Heart left ventricle (tissue), 16 donors: Measurements from ENCODE around the gene ZNF544. TPM values are rescaled to one million over a fixed set of nuclear protein-coding genes. Genes with fewer than 3 reads are reported as not detected.

ENCODE experiments used
- ATAC-seq, 4 donors: fragments of 200-7000 bp; cut with Tn5 transposase; one replicate each; pipeline ENCODE4 v1.9.1; 2020 to 2022; ENCODE audit warnings: moderate library complexity in 4 of 4, mild to moderate bottlenecking in 3 of 4, moderate number of reproducible peaks in 1 of 4
- DNase-seq, 5 donors: peaks; one replicate each; pipeline ENCODE4 v3.0.0-alpha.2; 2020
- H3K27ac ChIP-seq, 12 donors: fragments of 200-600 bp; sonication (generic) in 4 of 12; one replicate each; pipeline versions ENCODE4 v1.5.0 to v1.8.0; 2016 to 2022; ENCODE audit warnings: mild to moderate bottlenecking in 2 of 12
- H3K27me3 ChIP-seq, 9 donors: fragments of 200-600 bp; sonication (generic) in 2 of 9; one replicate each; pipeline versions ENCODE4 v1.5.1 to v1.8.0; 2016 to 2022; ENCODE audit warnings: mild to moderate bottlenecking in 3 of 9
- H3K36me3 ChIP-seq, 9 donors: fragments of 200-600 bp; sonication (generic) in 2 of 9; one replicate each; pipeline versions ENCODE4 v1.5.0 to v1.8.0; 2018 to 2022; ENCODE audit warnings: mild to moderate bottlenecking in 2 of 9
- H3K4me1 ChIP-seq, 12 donors: fragments of 200-600 bp; sonication (generic) in 4 of 12; one replicate each; pipeline versions ENCODE4 v1.5.0 to v1.8.0; 2016 to 2022; ENCODE audit warnings: mild to moderate bottlenecking in 3 of 12
- H3K4me3 ChIP-seq, 12 donors: fragments of 200-600 bp; sonication (generic) in 4 of 12; one replicate each; pipeline versions ENCODE4 v1.5.0 to v1.8.0; 2017 to 2022; ENCODE audit warnings: mild to moderate bottlenecking in 9 of 12, moderate library complexity in 4 of 12
- H3K9me3 ChIP-seq, 12 donors: fragments of 200-600 bp; sonication (generic) in 4 of 12; one replicate each; pipeline versions ENCODE4 v1.5.0 to v1.8.0; 2016 to 2022; ENCODE audit warnings: mild to moderate bottlenecking in 1 of 12
- POLR2A ChIP-seq, 2 donors: fragments of 450-650 bp; IDR thresholded peaks; one replicate each; pipeline ENCODE4 v1.6.1; 2017; ENCODE audit warnings: antibody characterized with exemption in 2 of 2, mild to moderate bottlenecking in 2 of 2, moderate library complexity in 2 of 2
- WGBS, 4 donors: extraction: QIAGEN DNeasy Blood & Tissue Kit in 2 of 4; methylation state at CpG; one replicate each; pipeline versions ENCODE4 v1.1.5 to v1.1.7; 2013 to 2018; 5-methylcytosine and 5-hydroxymethylcytosine counted together
- intact Hi-C, 10 donors: fragments of 100-400 bp; cut with DNase I; formaldehyde crosslinking; loops; one replicate each; pipeline versions ENCODE4 v1.11.1 to v1.14.2; 2022
- polyA plus RNA-seq, 2 donors: library from polyadenylated mRNA; stranded (reverse); fragments of 200-250 nt; gene quantifications; one replicate each; pipeline ENCODE4 v1.2.3, GENCODE V29; 2013
- total RNA-seq, 9 donors: library from RNA; depleted of rRNA in 2 of 9; stranded (reverse); fragments of >200 nt in 2 of 9; fragmentation: NEBNext Ultra II Directional in 3 of 9; extraction: Animal tissue kit (Norgen Biotek cat#: 25700) in 3 of 9; gene quantifications; one replicate each; pipeline versions ENCODE4 v1.1.0 to v1.2.4, GENCODE V29; 2016 to 2023
- TF ChIP-seq, protein P1 (sequence below), 12 donors: fragments of 200-600 bp; sonication (generic) in 4 of 12; IDR thresholded peaks; one replicate each; pipeline versions ENCODE4 v1.5.0 to v1.8.0; 2018 to 2022; ENCODE audit warnings: antibody characterized with exemption in 12 of 12, mild to moderate bottlenecking in 5 of 12
- donor health status: ischemic (EF 13 %, LVEDD 7.1; RV severe dilation, severe dysfunction).
- donor health status: healthy with polysubstance abuse.
- donor health status: DM: no; HTN: yes; CAD: no.
- donor health status: DM: no; HTN: no; CAD: no.
- donor health status: ischemic (EF 25% LVEDD 6.9; RV normal size, moderate dysfunction).
- donor health status: ischemic (EF 25% LVEDD 5.7; RV mildly dilated, moderate dysfunction).
- donor health status: healthy.
- donor health status: DM: yes; HTN: yes; CAD: no.
- donor health status: ischemic (EF 35%, LVEDD 5.7; RV mildly dilated, moderate dysfunction).
- donor health status: nonischemic (EF 11% LVEDD 7.7; RV severe dilation, severe dysfunction).
- donor health status: DM: yes; HTN: yes; CAD: no.
- donor health status: PGD.
- donor health status: ischemic (EF 29% LVEDD 5.4; RV normal size, mild dysfunction).
- donor health status: nonischemic (EF 23%, LVEDD 6.1; RV moderate dilation, normal function).

Gene ZNF544
- total and polyA plus RNA-seq, 11 donors, result 20.8 to 38.7 (median 22.3) TPM

- H3K27me3 ChIP-seq, result no peaks in the 10 kb centered on the region
- H3K4me1 ChIP-seq, result no peaks in the 10 kb centered on the region
- no peak overlapping the region for H3K4me3 ChIP-seq
- 90 to 98% (median 94%) methylated on average over 1 of the region's 1 CpG for WGBS, 4 donors
- peaks cover 8 to 100% (median 100%) of the 10 kb centered on the region in 12 donors for H3K9me3 ChIP-seq
- H3K36me3 ChIP-seq, result peaks cover 39 to 66% (median 59%) of the 10 kb centered on the region in 9 donors
- intact Hi-C loops, result no loop called here
- no peak for ATAC-seq
- TF ChIP-seq, protein P1, sequence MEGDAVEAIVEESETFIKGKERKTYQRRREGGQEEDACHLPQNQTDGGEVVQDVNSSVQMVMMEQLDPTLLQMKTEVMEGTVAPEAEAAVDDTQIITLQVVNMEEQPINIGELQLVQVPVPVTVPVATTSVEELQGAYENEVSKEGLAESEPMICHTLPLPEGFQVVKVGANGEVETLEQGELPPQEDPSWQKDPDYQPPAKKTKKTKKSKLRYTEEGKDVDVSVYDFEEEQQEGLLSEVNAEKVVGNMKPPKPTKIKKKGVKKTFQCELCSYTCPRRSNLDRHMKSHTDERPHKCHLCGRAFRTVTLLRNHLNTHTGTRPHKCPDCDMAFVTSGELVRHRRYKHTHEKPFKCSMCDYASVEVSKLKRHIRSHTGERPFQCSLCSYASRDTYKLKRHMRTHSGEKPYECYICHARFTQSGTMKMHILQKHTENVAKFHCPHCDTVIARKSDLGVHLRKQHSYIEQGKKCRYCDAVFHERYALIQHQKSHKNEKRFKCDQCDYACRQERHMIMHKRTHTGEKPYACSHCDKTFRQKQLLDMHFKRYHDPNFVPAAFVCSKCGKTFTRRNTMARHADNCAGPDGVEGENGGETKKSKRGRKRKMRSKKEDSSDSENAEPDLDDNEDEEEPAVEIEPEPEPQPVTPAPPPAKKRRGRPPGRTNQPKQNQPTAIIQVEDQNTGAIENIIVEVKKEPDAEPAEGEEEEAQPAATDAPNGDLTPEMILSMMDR (IDR thresholded peaks at IDR 0.05), result no peak
- no peak for TF ChIP-seq POLR2A (IDR thresholded peaks at IDR 0.05)
- DNase-seq, result no peak
- no peak overlapping the region for H3K27ac ChIP-seq
Observed at GRCh38 chr19:58213075-58213369, 15.7 kb upstream of the ZNF544 start.

DNA sequence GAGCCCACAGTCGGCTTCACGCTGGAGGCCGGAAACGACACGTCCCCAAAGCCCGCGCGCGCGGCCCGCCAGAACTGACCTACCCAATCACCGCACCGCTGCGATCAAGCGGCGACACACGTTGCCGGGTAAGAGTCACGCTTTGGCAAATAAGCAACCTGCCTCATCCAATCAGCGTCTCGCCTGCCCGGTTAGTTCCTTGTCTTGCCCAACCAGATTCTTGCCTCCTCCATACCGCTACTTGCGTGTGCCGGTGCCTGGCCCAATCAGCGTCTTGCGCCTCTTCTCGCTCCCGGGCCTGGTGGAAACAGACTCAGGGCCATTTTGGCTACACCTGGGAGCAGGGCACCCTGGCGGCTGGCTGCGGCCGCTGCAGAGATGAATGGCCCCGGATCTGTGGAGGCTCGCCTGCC is 11.6 kb upstream of the ZNF544 start:
- TF ChIP-seq POLR2A (IDR thresholded peaks at IDR 0.05), result no peak
- TF ChIP-seq, protein P1 (IDR thresholded peaks at IDR 0.05), result no peak
- intact Hi-C loops, result loop anchor here in 2 of 10 donors (5.0 kb wide), 2 partner anchors 35 to 295 kb away; partner anchors contain the start of gene SLC27A5 (in 1 of the 2)
- WGBS, 4 donors, result 38 to 63% (median 40%) methylated on average over 23 to 34 of the region's 34 CpGs
- no peak for DNase-seq
- Histone ChIP-seq H3K9me3 (peaks cover 8 to 95% (median 75%) of the 10 kb centered on the region in 12 donors), H3K4me1 (no peaks in the 10 kb centered on the region), H3K36me3 (peaks cover 10 to 25% (median 19%) of the 10 kb centered on the region in 9 donors), H3K4me3 (no peak overlapping the region), H3K27me3 (no peaks in the 10 kb centered on the region), H3K27ac (no peak overlapping the region)
- no peak for ATAC-seq

DNA sequence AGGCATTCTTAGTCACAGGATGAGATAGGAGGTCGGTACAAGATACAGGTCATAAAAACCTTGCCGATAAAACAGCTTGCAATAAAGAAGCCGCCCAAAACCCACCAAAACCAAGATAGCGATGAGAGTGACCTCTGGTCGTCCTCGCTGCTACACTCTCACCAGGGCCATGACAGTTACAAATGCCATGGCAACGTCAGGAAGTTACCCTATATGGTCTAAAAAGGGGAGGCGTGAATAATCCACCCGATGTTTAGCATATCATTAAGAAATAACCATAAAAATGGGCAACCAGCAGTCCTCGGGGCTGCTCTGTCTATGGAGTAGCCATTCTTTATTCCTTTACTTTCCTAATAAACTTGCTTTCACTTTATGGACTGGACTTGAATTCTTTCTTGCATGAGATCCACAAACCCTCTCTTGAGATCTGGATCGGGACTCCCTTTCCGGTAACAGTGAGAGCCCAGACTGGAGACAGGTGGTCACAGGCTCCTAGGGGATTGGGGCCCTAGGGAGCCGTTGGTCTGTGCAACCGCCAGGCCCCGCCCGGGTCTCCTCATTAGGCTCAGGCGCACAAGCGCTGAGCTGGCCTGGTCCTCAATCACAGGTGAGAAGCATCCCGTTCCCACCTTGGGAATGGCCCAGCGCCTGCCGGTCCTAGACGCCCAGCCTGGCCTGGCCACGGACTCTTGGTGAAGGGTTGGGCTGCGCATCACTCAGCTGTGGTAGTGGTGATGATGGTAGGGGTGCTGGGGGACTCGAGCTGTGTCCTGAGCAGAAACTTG is 10.9 kb upstream of the ZNF544 start:
- Histone ChIP-seq H3K4me1 (no peaks in the 10 kb centered on the region), H3K9me3 (peaks cover 8 to 95% (median 70%) of the 10 kb centered on the region in 12 donors), H3K36me3 (peaks cover 3 to 18% (median 11%) of the 10 kb centered on the region in 9 donors), H3K4me3 (no peak overlapping the region), H3K27me3 (no peaks in the 10 kb centered on the region), H3K27ac (no peak overlapping the region)
- DNase-seq (no peak), ATAC-seq (no peak)
- intact Hi-C loops, result loop anchor here in 2 of 10 donors (5.0 kb wide), 2 partner anchors 35 to 295 kb away; partner anchors contain the start of gene SLC27A5 (in 1 of the 2)
- 94 to 96% (median 94%) methylated on average over 25 of the region's 25 CpGs for WGBS, 4 donors
- no peak for TF ChIP-seq POLR2A (IDR thresholded peaks at IDR 0.05)

GRCh38 chr19:58218899-58219298 is 9.8 kb upstream of the ZNF544 start:
- ATAC-seq (no peak), DNase-seq (no peak)
- Histone ChIP-seq H3K27me3 (no peaks in the 10 kb centered on the region), H3K4me1 (no peaks in the 10 kb centered on the region), H3K9me3 (peaks cover 4 to 95% (median 61%) of the 10 kb centered on the region in 12 donors), H3K27ac (no peak overlapping the region), H3K36me3 (peaks cover 0 to 7% (median under 1%) of the 10 kb centered on the region in 9 donors), H3K4me3 (no peak overlapping the region)
- WGBS, 4 donors, result 44 to 49% (median 46%) methylated on average over 9 of the region's 9 CpGs
- no peak for TF ChIP-seq POLR2A (IDR thresholded peaks at IDR 0.05)
- TF ChIP-seq, protein P1 (IDR thresholded peaks at IDR 0.05), result peak in 6 of 12 donors; percentile 16 to 20 (median 17)
- intact Hi-C loops, result loop anchor here in 2 of 10 donors (5.0 kb wide), 2 partner anchors 33 to 293 kb away; partner anchors contain the start of gene SLC27A5 (in 1 of the 2)
